ENCODE data around the gene NDUFA11.

NDUFA11 gene

GRCh38 chr19:5926641-5927440 is 23.3 kb upstream of the NDUFA11 start:
- Histone ChIP-seq H3K27me3 (ENCODE audit: insufficient read depth, low read length, poor library complexity) (no peaks in the 10 kb centered on the region), H3K36me3 (ENCODE audit: insufficient read depth, low read length) (peaks cover 98% of the 10 kb centered on the region)

GRCh38 chr19:5925830-5926427 is 22.3 kb upstream of the NDUFA11 start:
- Histone ChIP-seq H3K4me2 (ENCODE audit: insufficient read depth, low read length) (no peak overlapping the region), H3K27me3 (ENCODE audit: insufficient read depth, low read length, poor library complexity) (no peaks in the 10 kb centered on the region), H3K9ac (ENCODE audit: low read depth, low read length) (no peak overlapping the region), H3K4me3 (ENCODE audit: low read depth in 1 of 2, low read length in 2 of 2) (no peak overlapping the region), H3K9me3 (ENCODE audit: insufficient read depth, low read length, severe bottlenecking) (no peaks in the 10 kb centered on the region), H3K79me2 (ENCODE audit: insufficient read depth, low read length) (0 out of 2 replicates have a peak, but pooled peaks cover 1% of the 10 kb centered on the region), H3K4me1 (ENCODE audit: insufficient read depth, low read length) (no peaks in the 10 kb centered on the region), H4K20me1 (ENCODE audit: insufficient read depth, low read length) (peaks cover 32% of the 10 kb centered on the region), H3K36me3 (ENCODE audit: insufficient read depth, low read length) (peaks cover 100% of the 10 kb centered on the region), H3K27ac (ENCODE audit: low read length) (no peak overlapping the region), H2AFZ (ENCODE audit: low read depth, low read length) (no peak overlapping the region)
- ATAC-seq (ENCODE audit: insufficient read depth, low read depth) = no peak
- no peak for DNase-seq
- TF ChIP-seq EZH2 (IDR thresholded peaks at IDR 0.05; ENCODE audit: borderline replicate concordance, low read depth, low read length, severe bottlenecking) = no peak
- TF ChIP-seq CTCF (IDR thresholded peaks at IDR 0.05; ENCODE audit: borderline replicate concordance, extremely low read depth, low read length, poor library complexity, severe bottlenecking) = no peak

More at GRCh38 chr19:5926641-5927440, 23.3 kb upstream of the NDUFA11 start:
- Histone ChIP-seq H3K4me3 (ENCODE audit: low read depth in 1 of 2, low read length in 2 of 2) (no peak overlapping the region), H4K20me1 (ENCODE audit: insufficient read depth, low read length) (peaks cover 32% of the 10 kb centered on the region), H2AFZ (ENCODE audit: low read depth, low read length) (no peak overlapping the region), H3K4me2 (ENCODE audit: insufficient read depth, low read length) (no peak overlapping the region), H3K79me2 (ENCODE audit: insufficient read depth, low read length) (0 out of 2 replicates have a peak, but pooled peaks cover 3% of the 10 kb centered on the region), H3K9me3 (ENCODE audit: insufficient read depth, low read length, severe bottlenecking) (no peaks in the 10 kb centered on the region), H3K27ac (ENCODE audit: low read length) (no peak overlapping the region), H3K9ac (ENCODE audit: low read depth, low read length) (no peak overlapping the region), H3K4me1 (ENCODE audit: insufficient read depth, low read length) (no peaks in the 10 kb centered on the region)
- TF ChIP-seq EZH2 (IDR thresholded peaks at IDR 0.05; ENCODE audit: borderline replicate concordance, low read depth, low read length, severe bottlenecking) (no peak), CTCF (IDR thresholded peaks at IDR 0.05; ENCODE audit: borderline replicate concordance, extremely low read depth, low read length, poor library complexity, severe bottlenecking) (no peak)
- ATAC-seq (ENCODE audit: insufficient read depth, low read depth) (no peak), DNase-seq (no peak)

DNA sequence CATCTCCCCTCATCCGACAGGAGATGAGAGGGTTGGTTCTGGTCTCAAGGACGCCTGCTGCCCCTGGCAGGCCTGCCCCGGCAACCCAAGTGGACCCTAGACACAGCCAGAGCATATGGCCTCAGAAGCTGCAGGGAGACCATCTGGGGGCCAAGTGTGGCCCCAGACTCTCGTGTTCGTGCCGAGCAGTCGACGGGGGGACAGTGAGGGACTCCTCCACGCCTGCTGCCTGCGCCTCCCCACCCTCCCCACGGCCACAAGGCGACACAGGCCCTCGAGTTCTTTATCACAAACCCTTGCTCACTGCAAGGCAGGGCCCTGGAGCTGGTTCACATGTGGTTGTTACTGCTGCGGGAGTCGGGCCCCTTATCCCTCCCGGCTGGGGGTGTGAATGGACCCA is 19.8 kb upstream of the NDUFA11 start:
- peaks cover 22% of the 10 kb centered on the region for H4K20me1 ChIP-seq (ENCODE audit: insufficient read depth, low read length)
- TF ChIP-seq CTCF (IDR thresholded peaks at IDR 0.05; ENCODE audit: borderline replicate concordance, extremely low read depth, low read length, poor library complexity, severe bottlenecking) = no peak
- TF ChIP-seq EZH2 (IDR thresholded peaks at IDR 0.05; ENCODE audit: borderline replicate concordance, low read depth, low read length, severe bottlenecking) = no peak
- H3K4me2 ChIP-seq (ENCODE audit: insufficient read depth, low read length) = no peak overlapping the region
- H3K4me3 ChIP-seq (ENCODE audit: low read depth in 1 of 2, low read length in 2 of 2) = no peak overlapping the region
- no peaks in the 10 kb centered on the region for H3K9me3 ChIP-seq (ENCODE audit: insufficient read depth, low read length, severe bottlenecking)
- H3K9ac ChIP-seq (ENCODE audit: low read depth, low read length) = no peak overlapping the region
- no peak overlapping the region for H2AFZ ChIP-seq (ENCODE audit: low read depth, low read length)
- peaks cover 97% of the 10 kb centered on the region for H3K36me3 ChIP-seq (ENCODE audit: insufficient read depth, low read length)
- no peak for ATAC-seq (ENCODE audit: insufficient read depth, low read depth)
- no peak for DNase-seq
- no peaks in the 10 kb centered on the region for H3K79me2 ChIP-seq (ENCODE audit: insufficient read depth, low read length)
- H3K27me3 ChIP-seq (ENCODE audit: insufficient read depth, low read length, poor library complexity) = no peaks in the 10 kb centered on the region
- no peaks in the 10 kb centered on the region for H3K4me1 ChIP-seq (ENCODE audit: insufficient read depth, low read length)
- H3K27ac ChIP-seq (ENCODE audit: low read length) = no peak overlapping the region

All from DND-41 (cell line).